A673 (cell line): ENCODE results near the gene ZNF692.

Experiments used
- CTCF ChIP-seq: fragments of 300-800, 200-600 bp; sonication (generic); conservative IDR thresholded peaks from 2 replicates; pipeline ENCODE4 v1.5.1; 2017; ENCODE audit warnings: low read depth, mild to moderate bottlenecking, antibody characterized with exemption, low read length, moderate library complexity, mixed read lengths
- EZH2 ChIP-seq: fragments of 200-600 bp; sonication (generic); IDR thresholded peaks from 2 replicates; pipeline ENCODE4 v1.6.1; 2017; ENCODE audit warnings: borderline replicate concordance, low read depth, mild to moderate bottlenecking, mixed read lengths, antibody characterized with exemption, low read length; ENCODE audit not compliant: poor library complexity, severe bottlenecking

- TF ChIP-seq CTCF (no peak), EZH2 (no peak)
These were observed 53.0 kb downstream of the ZNF692 start for GRCh38 chr1:248805876-248806275.
